CD4-positive, alpha-beta T cell treated with Interleukin-4 for 4 hours (primary cell): ENCODE results near the gene TGFBR1.
A peak's percentile ranks its signal among the peaks of the same experiment; 100 is the strongest.

ENCODE experiments used
- DNase-seq: peaks from one replicate; pipeline ENCODE4 v3.0.0-alpha.2; 2020

The TGFBR1 gene

GRCh38 chr9:99104459-99105151 lies at the start of gene TGFBR1:
Gene TGFBR1, plus strand, starts transcription at chr9:99105113. Its CDS starts 93 bp downstream, at chr9:99105206.
- peak; percentile 93 for DNase-seq

GRCh38 chr9:99055384-99055783 lies 49.5 kb upstream of the TGFBR1 start:
- DNase-seq, result no peak

GRCh38 chr9:99056186-99056585 lies 48.7 kb upstream of the TGFBR1 start:
- no peak for DNase-seq

- peak; percentile 63 for DNase-seq
Measured at GRCh38 chr9:99056886-99057664, 47.8 kb upstream of the TGFBR1 start.

- peak; percentile 74 for DNase-seq
Measured at GRCh38 chr9:99057665-99058625, 47.0 kb upstream of the TGFBR1 start.

- peak; percentile 42 for DNase-seq
Measured at GRCh38 chr9:99058964-99059921, 45.7 kb upstream of the TGFBR1 start.

- no peak for DNase-seq
Measured at GRCh38 chr9:99060621-99061020, 44.3 kb upstream of the TGFBR1 start.

- DNase-seq, result no peak
Measured at GRCh38 chr9:99062549-99062948, 42.4 kb upstream of the TGFBR1 start.

- DNase-seq, result no peak
Measured at GRCh38 chr9:99063522-99063921, 41.4 kb upstream of the TGFBR1 start.

GRCh38 chr9:99066571-99066970 lies 38.3 kb upstream of the TGFBR1 start:
- DNase-seq, result no peak

- no peak for DNase-seq
Measured at GRCh38 chr9:99069075-99069474, 35.8 kb upstream of the TGFBR1 start.

- no peak for DNase-seq
Measured at GRCh38 chr9:99069546-99069945, 35.4 kb upstream of the TGFBR1 start.

GRCh38 chr9:99070681-99071080 lies 34.2 kb upstream of the TGFBR1 start:
- no peak for DNase-seq

GRCh38 chr9:99071313-99072039 lies 33.4 kb upstream of the TGFBR1 start:
- no peak for DNase-seq

- no peak for DNase-seq
Measured at GRCh38 chr9:99072040-99072394, 32.9 kb upstream of the TGFBR1 start.

GRCh38 chr9:99073347-99073746 lies 31.6 kb upstream of the TGFBR1 start:
- no peak for DNase-seq

- no peak for DNase-seq
Measured at GRCh38 chr9:99073985-99074901, 30.7 kb upstream of the TGFBR1 start.

GRCh38 chr9:99074902-99075245 lies 30.0 kb upstream of the TGFBR1 start:
- no peak for DNase-seq

- no peak for DNase-seq
Measured at GRCh38 chr9:99075246-99075912, 29.5 kb upstream of the TGFBR1 start.

- no peak for DNase-seq
Measured at GRCh38 chr9:99076030-99076429, 28.9 kb upstream of the TGFBR1 start.
